ENCODE results near the gene C9orf50.
"Not testable (repeated sequence)": the region's sequence is repeated elsewhere in the genome, so short reads cannot be mapped to it uniquely, and the experiment has no call there.

Gene C9orf50

DNA sequence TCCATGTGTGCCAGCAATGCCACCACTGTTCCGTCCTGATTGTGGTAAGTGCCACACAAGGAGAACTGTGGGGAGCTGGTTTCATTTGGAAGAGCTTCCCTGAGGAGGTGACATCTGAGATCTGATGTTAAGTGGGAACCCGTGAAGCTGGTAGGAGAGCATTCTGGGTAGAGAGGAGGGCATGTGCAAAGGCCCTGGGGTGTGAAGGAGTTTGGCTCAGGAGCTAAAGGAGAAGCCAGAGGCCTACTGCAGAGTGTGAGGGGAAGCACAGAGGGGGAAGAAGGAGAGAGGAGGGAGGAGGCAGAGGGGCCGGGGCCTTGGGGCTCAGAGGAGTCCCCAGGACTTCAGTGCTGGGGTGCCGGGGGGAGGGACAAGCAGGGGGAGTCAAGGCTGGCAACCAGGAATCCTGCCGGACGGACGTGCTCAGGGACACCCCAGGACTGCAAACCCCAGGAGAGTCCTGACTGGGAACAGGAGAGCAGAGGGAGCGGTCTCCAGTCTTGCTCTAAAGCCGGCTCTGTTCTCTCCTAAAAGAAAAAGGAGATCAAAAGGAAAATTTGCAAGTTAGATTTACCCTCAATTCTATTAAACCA, 19.7 kb downstream of the C9orf50 start:
- no peak for DNase-seq
- in situ Hi-C loops (cut with MboI; ENCODE audit: low pct_unique_long_range_greater_than_20kb, low sequenced_read_pairs): no loop called here

DNA sequence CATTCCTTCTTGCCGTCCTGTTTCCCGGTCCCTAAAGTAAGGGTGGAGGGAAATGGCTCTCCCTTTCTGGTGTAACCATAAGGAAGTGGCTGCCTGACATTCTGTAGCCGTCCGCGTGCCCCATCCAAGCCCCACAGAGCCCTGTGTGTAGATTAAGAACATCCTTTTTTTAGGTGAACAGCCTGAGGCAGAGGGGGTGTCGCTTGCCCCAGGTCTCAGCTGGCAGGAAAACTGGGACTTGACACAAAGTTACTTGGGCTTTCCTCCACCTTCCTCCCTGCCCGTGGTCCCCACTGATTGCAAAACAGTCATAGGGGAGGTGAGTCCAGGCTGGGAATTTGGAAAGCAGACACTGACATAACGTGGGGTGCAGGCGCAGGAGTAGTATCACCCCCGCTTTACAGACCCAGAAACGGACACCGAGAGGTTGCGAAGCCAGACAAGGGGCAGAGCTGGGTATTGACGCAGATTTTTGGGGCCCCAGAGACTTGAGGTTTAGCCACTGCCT, 22.8 kb downstream of the C9orf50 start:
- in situ Hi-C loops (cut with MboI; ENCODE audit: low pct_unique_long_range_greater_than_20kb, low sequenced_read_pairs): no loop called here
- no peak for DNase-seq

DNA sequence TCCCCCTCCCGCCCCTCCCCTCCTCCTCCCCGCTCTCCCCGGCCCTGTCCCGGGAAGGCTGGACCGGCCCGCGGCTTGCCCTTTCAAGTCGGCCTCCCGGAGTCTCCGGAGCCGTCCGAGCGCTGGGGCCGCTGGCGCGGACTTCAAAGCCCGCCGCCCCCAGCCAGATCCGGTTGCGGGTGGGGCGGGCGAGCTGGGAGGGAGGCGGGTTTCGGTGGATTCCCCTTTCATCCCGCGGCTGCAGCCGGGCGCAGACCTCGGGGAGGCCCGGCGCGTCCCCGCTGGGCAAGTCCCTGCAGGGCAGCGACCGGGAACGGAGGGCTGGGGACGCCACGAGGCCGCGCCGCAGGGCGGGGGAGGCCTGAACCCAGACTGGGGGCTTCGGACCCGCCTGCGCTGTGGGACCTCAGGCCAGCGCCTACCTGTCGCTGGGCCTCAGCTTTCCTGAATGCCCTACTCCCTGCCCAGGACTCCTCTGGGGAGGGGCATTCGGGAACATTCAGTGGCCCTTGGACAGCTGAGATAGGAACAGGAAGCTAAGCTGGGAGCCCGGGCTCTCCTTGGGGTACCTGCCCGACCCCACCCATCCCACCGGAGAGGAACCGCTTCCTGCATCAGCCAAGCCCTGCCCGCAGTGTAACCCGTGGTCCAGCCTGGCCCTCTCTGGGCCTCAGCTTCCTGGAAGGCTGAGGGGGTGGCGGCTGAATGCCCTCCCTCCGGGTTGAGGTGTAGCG, 23.4 kb downstream of the C9orf50 start:
- in situ Hi-C loops (cut with MboI; ENCODE audit: low pct_unique_long_range_greater_than_20kb, low sequenced_read_pairs): no loop called here
- no peak for DNase-seq

DNA sequence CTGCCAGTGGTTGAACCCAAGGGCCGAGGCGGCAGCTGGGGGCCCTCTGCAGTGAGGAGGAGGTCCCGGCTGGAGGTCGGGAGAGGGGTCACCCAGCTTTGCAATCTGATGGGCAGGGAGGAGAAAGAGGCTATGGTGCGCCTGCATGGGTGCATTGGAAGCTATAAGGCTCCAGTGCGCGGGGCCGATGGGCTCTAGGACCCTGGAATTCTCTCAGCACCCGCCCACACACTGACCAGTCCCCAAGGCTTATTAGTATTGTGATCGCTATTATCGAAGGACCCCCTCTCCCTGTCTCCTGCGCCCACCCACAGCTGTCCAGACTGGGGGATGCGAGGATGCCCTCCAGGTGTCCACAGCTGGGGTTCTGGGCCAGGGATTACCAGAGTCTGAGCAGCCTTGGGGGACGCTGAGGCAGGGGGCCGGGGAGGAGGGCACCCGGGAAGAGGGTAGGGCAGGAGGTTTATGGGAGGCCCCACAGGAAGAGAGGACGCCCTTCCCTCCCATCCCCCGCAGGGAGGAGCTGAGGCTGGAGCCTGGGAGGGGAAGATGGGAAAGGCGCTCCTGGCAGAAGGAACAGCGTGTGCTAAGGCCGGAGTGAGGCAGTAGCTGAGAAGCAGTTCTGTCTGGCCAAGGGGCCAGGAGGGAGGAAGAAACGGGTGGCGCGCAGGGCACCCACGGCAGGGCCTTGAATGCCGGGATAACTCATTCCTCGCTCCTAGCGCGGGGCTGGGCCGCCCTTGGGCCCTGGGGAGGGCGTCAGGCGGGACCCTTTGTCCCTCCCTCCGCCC, 24.2 kb downstream of the C9orf50 start:
- DNase-seq: no peak
- in situ Hi-C loops (cut with MboI; ENCODE audit: low pct_unique_long_range_greater_than_20kb, low sequenced_read_pairs): no loop called here

DNA sequence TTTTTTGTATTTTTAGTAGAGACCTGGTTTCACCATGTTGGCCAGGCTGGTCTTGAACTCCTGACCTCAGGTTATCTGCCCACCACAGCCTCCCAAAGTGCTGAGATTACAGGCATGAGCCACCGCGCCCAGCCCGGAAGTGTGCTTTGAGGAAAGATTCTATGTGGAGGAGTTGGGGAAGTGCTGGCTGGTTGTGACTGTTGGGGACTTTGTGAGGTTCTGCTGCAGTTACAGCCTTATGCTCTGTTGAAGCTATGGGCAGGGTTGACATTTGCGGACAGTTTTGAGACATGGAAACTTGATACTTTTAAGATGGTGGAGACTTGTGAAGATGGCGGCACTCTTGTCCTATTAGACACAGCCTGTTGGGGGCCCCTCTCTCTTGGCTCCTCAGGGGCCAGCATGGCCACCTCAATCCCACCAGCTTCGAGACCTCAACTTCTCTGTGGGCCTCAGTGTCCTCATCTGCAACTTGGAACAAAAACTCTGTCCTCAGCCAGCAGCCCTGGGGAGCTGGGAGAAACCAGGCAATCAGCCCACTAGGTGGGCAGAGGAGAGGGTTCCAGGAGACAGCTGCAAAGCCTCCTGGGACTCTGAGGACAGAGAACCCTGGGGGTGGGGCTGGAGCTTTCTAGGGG, 24.9 kb downstream of the C9orf50 start:
- peak; percentile 84 for DNase-seq

DNA sequence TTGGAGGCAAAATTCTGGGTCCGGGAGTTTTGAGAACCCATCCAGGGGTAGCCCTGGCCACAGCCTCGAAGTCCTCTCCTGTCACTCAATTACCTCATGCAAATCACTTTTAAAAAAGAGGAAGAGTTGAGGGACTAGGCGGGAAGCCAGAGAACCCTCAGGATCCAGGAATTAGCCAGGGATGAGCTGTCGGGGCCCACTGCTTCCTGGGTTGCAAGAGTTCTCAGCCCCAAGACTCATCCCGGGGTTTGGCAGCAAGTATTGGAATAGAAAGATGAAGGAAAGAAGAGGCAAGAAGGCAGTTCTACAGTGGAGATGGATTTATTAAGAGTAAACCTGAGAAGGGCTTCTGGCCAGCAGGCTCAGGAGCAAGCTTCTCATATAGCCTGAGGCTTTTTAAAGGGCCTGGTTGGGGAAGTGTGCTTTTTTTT, 25.6 kb downstream of the C9orf50 start:
- in situ Hi-C loops (cut with MboI; ENCODE audit: low pct_unique_long_range_greater_than_20kb, low sequenced_read_pairs): no loop called here
- peak; percentile 51 for DNase-seq

More for the DNA sequence above, 24.9 kb downstream of the C9orf50 start:
- in situ Hi-C loops (cut with MboI; ENCODE audit: low pct_unique_long_range_greater_than_20kb, low sequenced_read_pairs): no loop called here

DNA sequence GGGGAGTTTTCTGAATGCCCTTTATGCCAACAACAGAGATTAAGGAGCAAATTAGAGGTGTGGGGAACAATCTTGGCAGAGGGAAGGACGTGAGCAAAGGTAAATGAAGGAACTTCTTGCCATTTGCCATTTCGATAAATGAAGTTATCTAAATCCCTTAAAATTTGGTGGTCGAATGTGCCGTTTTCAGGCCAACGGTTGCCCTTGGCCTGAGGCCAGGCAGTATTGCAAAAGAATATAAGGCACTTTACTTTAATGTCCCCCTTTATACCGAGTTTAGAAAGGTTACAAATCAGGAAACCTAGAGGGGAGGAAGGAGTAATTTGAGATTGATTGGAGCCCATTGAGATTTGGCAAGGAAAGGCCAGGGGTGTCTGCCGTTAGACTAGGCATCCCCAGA, 26.3 kb downstream of the C9orf50 start:
- DNase-seq: no peak
- in situ Hi-C loops (cut with MboI; ENCODE audit: low pct_unique_long_range_greater_than_20kb, low sequenced_read_pairs): no loop called here

DNA sequence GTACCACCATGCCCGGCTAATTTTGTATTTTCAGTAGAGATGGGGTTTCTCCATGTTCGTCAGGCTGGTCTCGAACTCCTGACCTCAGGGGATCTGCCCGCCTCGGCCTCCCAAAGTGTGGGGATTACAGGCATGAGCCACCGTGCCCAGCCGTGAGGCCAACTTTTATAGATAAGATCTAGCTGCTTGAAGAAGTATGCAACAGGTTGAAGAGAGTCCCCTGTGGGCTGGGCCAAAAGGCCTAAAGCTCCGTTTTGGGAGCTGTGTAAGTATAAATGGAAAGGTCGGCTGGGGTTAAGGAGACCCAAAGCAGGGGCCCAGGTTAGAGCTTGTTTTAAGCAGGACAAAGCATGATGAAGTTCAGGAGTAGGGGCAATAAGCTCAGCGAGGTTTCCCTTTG, 28.1 kb downstream of the C9orf50 start:
- DNase-seq; in situ Hi-C loops (cut with MboI; ENCODE audit: low pct_unique_long_range_greater_than_20kb, low sequenced_read_pairs): not testable (repeated sequence)

DNA sequence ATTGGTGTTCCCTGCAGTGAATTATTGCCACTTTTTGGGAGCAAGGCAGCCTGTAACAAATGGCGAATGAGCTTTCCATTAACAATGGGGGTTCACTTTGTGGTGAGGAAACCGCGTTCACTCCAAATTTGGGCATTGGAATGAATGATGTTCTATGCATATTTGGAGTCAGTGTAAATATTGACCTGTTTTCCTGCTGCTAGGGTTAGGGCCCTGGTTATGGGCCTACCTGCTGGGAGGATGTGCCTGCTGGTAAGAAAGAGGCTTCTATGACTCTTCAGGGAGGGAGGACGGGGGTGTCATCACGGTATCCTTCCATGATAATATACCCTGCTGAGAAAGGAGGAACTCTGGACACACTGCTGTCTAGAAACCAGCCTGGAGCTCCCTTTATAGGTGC, 29.0 kb downstream of the C9orf50 start:
- no peak for DNase-seq
- in situ Hi-C loops (cut with MboI; ENCODE audit: low pct_unique_long_range_greater_than_20kb, low sequenced_read_pairs): no loop called here

DNA sequence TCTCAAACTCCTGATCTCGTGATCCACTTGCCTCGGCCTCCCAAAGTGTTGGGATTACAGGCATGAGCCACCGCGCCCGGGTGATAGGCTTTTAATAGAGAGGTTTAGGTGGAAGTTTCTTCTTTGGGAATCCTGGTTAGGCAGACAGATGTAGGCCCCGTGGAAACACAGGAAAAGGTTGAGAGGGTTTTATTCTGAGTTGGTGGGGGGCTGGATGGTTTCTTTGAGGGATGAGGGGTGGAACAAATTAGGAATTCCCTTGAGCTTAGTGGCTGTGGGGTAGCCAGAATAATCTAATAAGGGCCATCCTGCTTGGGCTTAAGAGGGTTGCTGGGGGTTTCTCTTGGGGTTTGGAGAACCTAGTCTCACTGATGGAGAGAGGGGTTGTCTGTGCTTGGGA, 30.4 kb downstream of the C9orf50 start:
- in situ Hi-C loops (cut with MboI; ENCODE audit: low pct_unique_long_range_greater_than_20kb, low sequenced_read_pairs): no loop called here
- no peak for DNase-seq

DNA sequence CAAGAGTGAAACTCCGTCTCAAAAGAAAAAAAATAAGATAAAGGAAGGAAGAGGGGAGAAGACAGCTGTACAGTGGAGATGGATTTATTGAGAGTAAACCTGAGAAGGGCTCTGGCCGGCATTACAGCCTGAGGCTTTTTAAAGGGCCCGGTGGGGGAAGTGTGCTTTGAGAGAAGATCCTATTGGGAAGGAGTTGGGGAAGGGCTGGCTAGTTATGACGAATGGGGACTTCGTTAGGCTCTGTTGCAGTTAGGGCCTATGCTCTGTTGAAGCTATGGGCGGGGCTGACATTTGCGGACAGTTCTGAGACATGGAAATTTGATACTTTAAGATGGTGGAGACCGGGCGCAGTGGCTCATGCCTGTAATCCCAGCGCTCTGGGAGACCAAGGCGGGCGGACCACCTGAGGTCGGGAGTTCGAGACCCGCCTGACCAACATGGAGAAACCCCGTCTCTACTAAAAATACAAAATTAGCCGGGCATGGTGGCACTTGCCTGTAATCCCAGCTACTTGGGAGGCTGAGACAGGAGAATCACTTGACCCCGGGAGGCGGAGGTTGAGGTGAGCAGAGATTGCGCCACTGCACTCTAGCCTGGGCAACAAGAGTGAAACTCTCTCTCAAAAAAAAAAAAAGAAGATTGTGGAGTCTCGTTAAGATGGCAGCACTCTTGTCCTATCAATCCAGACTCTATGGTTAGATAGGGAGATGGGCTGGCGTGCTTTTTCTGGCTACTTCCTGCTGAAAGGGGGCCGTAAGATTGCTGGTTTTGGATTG, 33.2 kb downstream of the C9orf50 start:
- no peak for DNase-seq
- in situ Hi-C loops (cut with MboI; ENCODE audit: low pct_unique_long_range_greater_than_20kb, low sequenced_read_pairs): no loop called here

DNA sequence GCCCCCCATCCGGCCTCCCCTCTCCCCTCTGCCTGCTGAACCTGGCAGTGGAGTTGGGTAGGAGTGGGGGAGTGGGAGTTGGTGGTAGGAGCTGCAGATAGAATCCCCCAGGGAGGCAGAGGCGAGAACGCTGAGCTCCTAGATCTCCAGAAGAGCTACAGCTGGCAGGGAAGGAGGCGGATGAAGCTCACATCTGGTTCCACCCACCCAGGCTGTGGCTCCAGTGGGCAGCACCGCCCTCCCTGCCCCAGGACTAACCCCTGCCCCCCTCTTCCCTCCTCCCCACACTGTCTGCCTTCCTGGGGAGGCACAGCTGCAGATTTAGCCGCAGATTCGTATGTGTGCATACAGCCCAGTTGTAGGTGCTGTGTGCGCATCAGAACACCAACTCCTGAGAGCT, 34.2 kb downstream of the C9orf50 start:
- in situ Hi-C loops (cut with MboI; ENCODE audit: low pct_unique_long_range_greater_than_20kb, low sequenced_read_pairs): no loop called here
- DNase-seq: no peak

DNA sequence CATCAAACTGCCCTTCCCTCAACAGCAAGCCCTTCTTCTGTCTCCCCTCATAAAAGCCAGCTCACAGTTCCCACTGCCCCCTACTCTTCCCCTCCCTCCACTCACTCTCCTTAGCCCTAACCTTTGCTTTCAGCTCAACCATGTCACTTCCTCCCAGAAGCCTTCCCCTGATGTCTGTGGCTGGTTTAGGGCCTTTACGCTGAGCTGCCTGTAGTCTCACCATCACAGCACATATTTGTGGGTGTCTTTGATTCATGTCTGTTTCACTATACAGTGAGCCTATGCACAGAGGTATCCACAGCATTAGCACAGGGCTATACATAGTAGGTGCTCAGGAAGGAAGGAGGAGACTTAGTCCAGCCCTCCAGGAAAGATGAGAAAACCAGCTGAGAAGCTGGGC, 34.7 kb downstream of the C9orf50 start:
- in situ Hi-C loops (cut with MboI; ENCODE audit: low pct_unique_long_range_greater_than_20kb, low sequenced_read_pairs): no loop called here
- DNase-seq: no peak

DNA sequence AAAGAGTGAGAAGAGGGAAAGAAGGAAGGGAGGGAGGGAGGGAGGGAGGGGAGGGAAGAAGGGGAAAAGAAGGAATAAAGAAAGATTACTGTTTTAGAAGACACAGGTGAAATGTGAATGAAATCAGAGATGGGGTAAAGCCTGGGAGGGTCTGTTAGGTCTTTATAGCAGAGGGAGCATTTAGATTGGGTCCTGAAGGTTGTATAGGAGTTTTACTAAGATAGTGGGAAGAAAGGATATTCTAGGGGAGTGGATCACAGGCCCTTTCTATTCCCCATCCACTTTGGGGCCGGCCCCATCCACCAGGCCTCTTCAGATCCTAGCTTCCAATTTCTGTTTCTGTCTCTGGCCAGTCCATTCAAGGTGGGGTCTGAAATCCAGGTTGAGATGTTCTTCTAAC, 35.5 kb downstream of the C9orf50 start:
- DNase-seq: no peak
- in situ Hi-C loops (cut with MboI; ENCODE audit: low pct_unique_long_range_greater_than_20kb, low sequenced_read_pairs): no loop called here

DNA sequence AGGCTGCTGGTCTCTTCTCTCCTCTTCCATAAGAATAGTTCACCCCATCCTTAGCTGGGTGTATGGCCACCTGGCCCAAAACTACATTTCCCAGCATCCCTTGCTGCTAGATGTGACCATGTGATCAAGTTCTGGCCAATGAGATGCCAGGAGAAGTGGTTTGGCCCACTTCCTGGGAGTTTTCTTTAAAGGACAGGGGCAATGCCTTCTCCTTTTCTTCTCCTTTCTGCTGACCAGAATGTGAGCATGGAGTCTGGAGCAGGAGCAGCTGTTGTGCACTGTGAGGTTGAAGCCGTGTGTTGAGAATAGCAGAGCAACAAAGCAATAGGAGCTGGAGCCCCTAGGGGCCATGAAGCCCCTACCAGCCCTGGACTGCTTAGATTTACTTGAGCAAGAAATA, 36.8 kb downstream of the C9orf50 start:
- DNase-seq: peak; percentile 87
- in situ Hi-C loops (cut with MboI; ENCODE audit: low pct_unique_long_range_greater_than_20kb, low sequenced_read_pairs): no loop called here

DNA sequence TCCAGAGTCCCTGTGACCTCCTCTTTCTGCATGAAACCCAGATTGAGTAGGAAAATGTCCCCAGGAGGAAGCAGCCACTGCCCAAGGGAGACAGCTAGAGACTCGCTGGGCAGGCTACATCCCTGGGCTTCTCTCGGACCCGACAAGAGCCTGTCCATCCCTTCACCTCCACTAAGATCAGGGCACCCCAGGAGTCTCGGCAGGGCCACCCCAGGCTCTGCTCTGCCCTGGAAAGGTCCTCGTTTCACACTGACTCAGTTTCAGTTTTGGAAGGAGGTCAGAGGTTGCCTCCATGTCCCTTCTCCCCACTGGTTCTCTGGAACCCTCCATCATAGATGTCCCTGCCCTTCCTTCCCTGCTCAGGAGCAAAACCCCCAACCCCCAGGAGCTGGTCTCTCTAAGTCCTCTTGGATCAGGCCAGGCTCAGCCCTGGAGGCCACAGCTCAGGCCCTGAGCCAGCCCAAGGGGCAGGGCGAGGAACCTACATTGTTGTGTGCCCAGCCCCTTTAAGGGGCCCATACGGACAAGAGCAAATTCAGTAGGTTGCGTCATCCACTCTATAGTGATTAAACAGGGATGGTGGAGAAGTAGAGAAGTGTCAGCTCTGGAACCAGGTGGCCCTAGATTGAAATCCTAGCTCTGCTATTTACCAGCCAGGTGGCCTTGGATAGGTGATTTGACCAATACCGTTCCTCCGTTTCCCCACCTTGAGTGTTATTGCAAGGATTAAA, 37.4 kb downstream of the C9orf50 start:
- in situ Hi-C loops (cut with MboI; ENCODE audit: low pct_unique_long_range_greater_than_20kb, low sequenced_read_pairs): no loop called here
- peak; percentile 38 for DNase-seq

DNA sequence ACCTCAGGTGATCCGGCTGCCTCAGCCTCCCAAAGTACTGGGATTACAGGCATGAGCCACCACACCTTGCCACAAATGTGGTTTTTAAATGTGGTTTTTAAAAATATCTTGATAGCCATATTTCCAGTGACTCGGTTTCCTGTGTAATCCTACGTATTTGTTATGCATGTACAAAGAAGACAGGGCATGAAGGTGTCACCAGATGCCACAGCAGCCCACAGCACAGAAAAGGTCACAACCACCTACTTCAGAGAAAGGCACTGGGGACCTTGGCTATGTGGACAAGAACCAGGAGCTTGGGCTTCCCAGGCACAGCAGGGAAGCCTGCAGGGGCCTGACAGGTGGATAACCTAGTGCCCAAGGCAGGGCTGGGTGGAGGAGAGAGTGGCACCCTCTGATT, 38.0 kb downstream of the C9orf50 start:
- DNase-seq: no peak
- in situ Hi-C loops (cut with MboI; ENCODE audit: low pct_unique_long_range_greater_than_20kb, low sequenced_read_pairs): no loop called here

DNA sequence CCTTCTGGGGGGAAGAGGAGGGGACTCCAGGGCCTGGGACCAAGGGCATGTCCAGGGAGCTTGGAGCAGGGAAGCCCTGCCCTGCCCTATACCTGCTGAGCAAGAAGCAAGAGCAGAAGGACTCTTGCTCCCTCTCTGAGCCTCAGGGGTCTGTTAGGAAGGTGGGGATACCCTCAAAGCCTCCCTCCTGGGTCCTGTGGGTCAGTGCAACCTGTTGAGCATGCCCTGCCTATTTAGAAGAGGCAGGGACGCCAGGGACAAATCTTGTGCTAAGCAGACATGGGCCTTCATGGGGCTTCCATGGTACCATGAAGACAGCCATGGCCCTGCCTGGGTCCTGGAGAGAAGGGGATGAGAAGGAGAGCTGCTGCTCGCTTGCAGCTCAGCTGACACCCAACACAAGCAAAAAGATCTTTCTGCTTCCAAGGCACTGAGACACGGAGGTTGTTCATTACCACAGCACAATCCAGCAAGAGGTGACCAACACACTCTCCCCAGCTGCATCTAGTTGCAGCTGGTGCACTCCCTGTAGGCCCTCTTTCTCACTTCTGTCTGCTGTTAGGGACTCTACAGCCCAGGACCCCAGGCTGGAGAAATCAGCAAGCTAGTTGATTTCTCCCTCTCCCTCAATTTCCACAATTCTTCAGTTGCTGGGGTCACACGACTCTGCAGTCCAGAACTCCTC, 39.3 kb downstream of the C9orf50 start:
- no peak for DNase-seq
- in situ Hi-C loops (cut with MboI; ENCODE audit: low pct_unique_long_range_greater_than_20kb, low sequenced_read_pairs): no loop called here

Data from KBM-7 (cell line).